ENCODE measurements around the gene PIEZO2.
A peak's percentile ranks its signal among the peaks of the same experiment; 100 is the strongest.

The PIEZO2 gene

GRCh38 chr18:10669441-10670100 is 479.8 kb downstream of the PIEZO2 start:
- TF ChIP-seq CTCF (IDR thresholded peaks at IDR 0.05; ENCODE audit: unreplicated experiment in 3 of 3): no peak
- no peak overlapping the region for H3K4me3 Mint-ChIP-seq
- H3K9me3 Mint-ChIP-seq: no peaks in the 10 kb centered on the region
- peaks cover 6% of the 10 kb centered on the region for H3K4me1 Mint-ChIP-seq
- peaks cover 3% of the 10 kb centered on the region for H3K27me3 Mint-ChIP-seq (ENCODE audit: low read depth)
- H3K27ac Mint-ChIP-seq: no peak overlapping the region
- peaks cover 6% of the 10 kb centered on the region for H3K36me3 Mint-ChIP-seq (ENCODE audit: low read depth)

DNA sequence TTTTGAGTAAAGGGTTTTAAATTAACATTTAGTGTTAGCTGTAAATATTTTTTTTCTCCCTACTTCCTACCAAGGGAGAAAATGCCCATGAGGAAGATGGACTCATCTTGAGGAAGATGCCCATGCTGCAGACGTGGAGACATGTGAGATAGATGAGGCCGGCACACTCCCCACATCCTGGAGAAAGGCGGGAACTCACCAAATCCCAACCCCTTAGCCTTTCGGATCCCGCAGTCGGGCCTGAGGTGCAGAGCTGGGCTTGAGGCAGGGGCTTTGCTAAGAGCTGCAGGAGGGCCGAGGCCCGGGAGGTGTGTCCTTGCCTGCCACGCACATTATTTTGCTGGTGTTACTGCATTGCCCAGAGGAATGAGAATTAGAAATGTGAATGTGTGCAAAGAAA is 485.6 kb downstream of the PIEZO2 start:
- no peaks in the 10 kb centered on the region for H3K9me3 Mint-ChIP-seq
- TF ChIP-seq CTCF (IDR thresholded peaks at IDR 0.05; ENCODE audit: unreplicated experiment in 3 of 3): no peak
- H3K4me3 Mint-ChIP-seq: no peak overlapping the region
- H3K27me3 Mint-ChIP-seq (ENCODE audit: low read depth): peaks cover 7% of the 10 kb centered on the region
- no peaks in the 10 kb centered on the region for H3K36me3 Mint-ChIP-seq (ENCODE audit: low read depth)
- no peak overlapping the region for H3K27ac Mint-ChIP-seq
- peaks cover 39% of the 10 kb centered on the region for H3K4me1 Mint-ChIP-seq

DNA sequence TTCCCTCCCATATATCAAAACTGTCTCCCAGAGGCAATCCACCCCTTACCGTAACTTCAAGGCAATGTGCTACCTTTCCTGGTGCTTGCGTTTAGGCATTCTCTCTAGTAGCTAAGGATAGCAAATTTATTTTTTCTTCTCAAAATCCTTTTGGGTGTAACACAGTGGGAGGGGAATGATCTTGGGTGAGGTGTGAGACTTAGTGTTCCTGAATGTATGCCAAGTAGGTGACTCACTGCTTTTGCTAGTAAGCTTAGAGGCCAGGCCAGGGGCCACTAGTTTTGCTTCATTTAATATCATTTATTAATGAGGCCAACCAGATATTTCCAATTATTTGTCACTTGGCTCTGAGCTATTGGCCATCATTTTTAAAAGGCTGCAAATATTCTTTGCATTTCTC is 488.1 kb downstream of the PIEZO2 start:
- Mint-ChIP-seq H3K27me3 (ENCODE audit: low read depth) (peaks cover 4% of the 10 kb centered on the region), H3K9me3 (peaks cover under 1% of the 10 kb centered on the region), H3K4me3 (no peak overlapping the region), H3K27ac (peak overlapping the region; percentile 1 to 82 (median 15)), H3K4me1 (peaks cover 39% of the 10 kb centered on the region), H3K36me3 (ENCODE audit: low read depth) (no peaks in the 10 kb centered on the region)
- TF ChIP-seq CTCF (IDR thresholded peaks at IDR 0.05; ENCODE audit: unreplicated experiment in 3 of 3): no peak

GRCh38 chr18:10660179-10660884 is 489.0 kb downstream of the PIEZO2 start:
- H3K27me3 Mint-ChIP-seq (ENCODE audit: low read depth): peaks cover 4% of the 10 kb centered on the region
- H3K4me3 Mint-ChIP-seq: peak overlapping the region; percentile 7 to 15 (median 9)
- peaks cover 4% of the 10 kb centered on the region for H3K9me3 Mint-ChIP-seq
- TF ChIP-seq CTCF (IDR thresholded peaks at IDR 0.05; ENCODE audit: unreplicated experiment in 3 of 3): no peak
- H3K27ac Mint-ChIP-seq: peak overlapping the region; percentile 51 to 96 (median 82)
- no peaks in the 10 kb centered on the region for H3K36me3 Mint-ChIP-seq (ENCODE audit: low read depth)
- H3K4me1 Mint-ChIP-seq: peaks cover 39% of the 10 kb centered on the region

DNA sequence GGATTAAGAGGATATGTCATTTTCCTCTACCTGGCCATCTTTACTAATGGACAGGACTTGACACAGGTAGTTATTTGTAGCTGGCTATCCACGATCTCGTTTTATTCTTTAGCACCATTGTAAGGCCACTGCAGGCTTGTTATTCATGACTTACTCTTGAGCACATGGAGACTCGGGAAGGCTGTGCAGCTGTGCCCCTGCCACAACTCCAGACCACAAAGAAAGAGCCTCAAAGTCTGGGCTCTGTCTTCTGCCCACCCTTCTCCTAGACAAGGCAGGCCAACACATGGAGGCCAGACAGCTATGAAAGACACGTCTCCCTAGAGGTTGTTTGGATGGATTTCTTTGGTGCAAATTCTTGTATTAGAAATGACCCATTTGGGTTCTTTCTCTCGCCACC is 489.8 kb downstream of the PIEZO2 start:
- no peaks in the 10 kb centered on the region for H3K36me3 Mint-ChIP-seq (ENCODE audit: low read depth)
- H3K4me3 Mint-ChIP-seq: no peak overlapping the region
- peaks cover 4% of the 10 kb centered on the region for H3K9me3 Mint-ChIP-seq
- peaks cover 4% of the 10 kb centered on the region for H3K27me3 Mint-ChIP-seq (ENCODE audit: low read depth)
- H3K27ac Mint-ChIP-seq: peak overlapping the region; percentile 51 to 96 (median 82)
- TF ChIP-seq CTCF (IDR thresholded peaks at IDR 0.05; ENCODE audit: unreplicated experiment in 3 of 3): no peak
- H3K4me1 Mint-ChIP-seq: peaks cover 33% of the 10 kb centered on the region

Data from nephron (organoid).